HepG2 (cell line): ENCODE data around the gene L3MBTL1. TPM values are rescaled to one million over a fixed set of nuclear protein-coding genes. Genes with fewer than 3 reads are reported as not detected.

ENCODE experiments used
- CREM ChIP-seq, 2 experiments: sonication (generic) in 1 of 2; formaldehyde crosslinking in 1 of 2; IDR thresholded peaks; 2 replicates each; pipeline versions ENCODE4 v1.4.0 to v1.6.1; 2016 to 2020; ENCODE audit warnings: antibody characterized with exemption in 1 of 2, mild to moderate bottlenecking in 1 of 2, missing genetic modification reagents in 1 of 2
- KDM2A ChIP-seq: sonication (generic); formaldehyde crosslinking; IDR thresholded peaks from 2 replicates; pipeline ENCODE4 v1.4.0; 2020; ENCODE audit warnings: low read depth, missing genetic modification reagents, borderline replicate concordance
- KMT2B ChIP-seq: IDR thresholded peaks from 2 replicates; pipeline ENCODE4 v1.6.1; 2016; ENCODE audit warnings: missing genetic modification reagents, missing compliant biosample characterization
- NFKBIZ ChIP-seq: IDR thresholded peaks from 2 replicates; pipeline ENCODE4 v1.6.1; 2018; ENCODE audit warnings: missing genetic modification reagents, missing compliant biosample characterization
- ONECUT2 ChIP-seq: sonication (generic); formaldehyde crosslinking; IDR thresholded peaks from 2 replicates; pipeline ENCODE4 v1.4.0; 2020; ENCODE audit warnings: missing genetic modification reagents
- SMARCE1 ChIP-seq: fragments of 450-650 bp; IDR thresholded peaks from 2 replicates; pipeline ENCODE4 v1.6.1; 2017; ENCODE audit warnings: borderline replicate concordance
- TBP ChIP-seq: sonication (generic); formaldehyde crosslinking; IDR thresholded peaks from 2 replicates; pipeline ENCODE4 v1.5.0; 2020; ENCODE audit warnings: missing genetic modification reagents
- ZBTB1 ChIP-seq: sonication (generic); formaldehyde crosslinking; IDR thresholded peaks from 2 replicates; pipeline ENCODE4 v1.4.0; 2020; ENCODE audit warnings: missing genetic modification reagents, borderline replicate concordance
- ZNF749 ChIP-seq: sonication (generic); formaldehyde crosslinking; IDR thresholded peaks from 2 replicates; pipeline ENCODE4 v1.8.0; 2022; ENCODE audit warnings: mild to moderate bottlenecking, missing genetic modification reagents, moderate library complexity, borderline replicate concordance
- polyA plus RNA-seq, 8 experiments: library from polyadenylated mRNA; depleted of rRNA in 3 of 8; stranded (reverse) in 7 of 8; unstranded in 1 of 8; fragments of >200 nt; fragmentation: Illumina TruSeq in 4 of 8; extraction: Trizol in 4 of 8; gene quantifications; 2 replicates each; pipeline versions ENCODE4 v1.2.1 to v1.2.3, GENCODE V29; 2011 to 2016; ENCODE audit warnings: low read depth in 4 of 8, missing spikeins in 1 of 8, mixed read lengths in 1 of 8; ENCODE audit not compliant: insufficient read depth in 1 of 8
- total RNA-seq, 5 experiments: library from RNA; depleted of rRNA; stranded (reverse); fragments of >200 nt; fragmentation: Illumina TruSeq; extraction: Trizol; gene quantifications; 2 replicates each; pipeline ENCODE4 v1.2.3, GENCODE V29; 2016; ENCODE audit warnings: low read depth in 1 of 5
- TF ChIP-seq, protein P1 (sequence below): sonication (generic); formaldehyde crosslinking; IDR thresholded peaks from 2 replicates; pipeline ENCODE4 v1.8.1; 2023; ENCODE audit warnings: mild to moderate bottlenecking, missing genetic modification reagents
- TF ChIP-seq, protein P2 (sequence below): sonication (generic); formaldehyde crosslinking; IDR thresholded peaks from 2 replicates; pipeline ENCODE4 v1.5.0; 2020; ENCODE audit warnings: missing genetic modification reagents
- TF ChIP-seq, protein P3 (sequence below): sonication (generic); formaldehyde crosslinking; IDR thresholded peaks from 2 replicates; pipeline ENCODE4 v1.4.0; 2020; ENCODE audit warnings: missing genetic modification reagents, borderline replicate concordance
- TF ChIP-seq, protein P4 (sequence below): sonication (generic); formaldehyde crosslinking; IDR thresholded peaks from 2 replicates; pipeline ENCODE4 v1.4.0; 2020; ENCODE audit warnings: missing genetic modification reagents, borderline replicate concordance
- TF ChIP-seq, protein P5 (sequence below): sonication (generic); formaldehyde crosslinking; IDR thresholded peaks from 2 replicates; pipeline ENCODE4 v1.4.0; 2020; ENCODE audit warnings: mild to moderate bottlenecking, missing genetic modification reagents

Gene L3MBTL1
- total and polyA plus RNA-seq, 2 of the 13 experiments (the other 11 are each of a cell fraction or from before 2014, with no cell fraction given): 9.0 to 17.8 TPM

DNA sequence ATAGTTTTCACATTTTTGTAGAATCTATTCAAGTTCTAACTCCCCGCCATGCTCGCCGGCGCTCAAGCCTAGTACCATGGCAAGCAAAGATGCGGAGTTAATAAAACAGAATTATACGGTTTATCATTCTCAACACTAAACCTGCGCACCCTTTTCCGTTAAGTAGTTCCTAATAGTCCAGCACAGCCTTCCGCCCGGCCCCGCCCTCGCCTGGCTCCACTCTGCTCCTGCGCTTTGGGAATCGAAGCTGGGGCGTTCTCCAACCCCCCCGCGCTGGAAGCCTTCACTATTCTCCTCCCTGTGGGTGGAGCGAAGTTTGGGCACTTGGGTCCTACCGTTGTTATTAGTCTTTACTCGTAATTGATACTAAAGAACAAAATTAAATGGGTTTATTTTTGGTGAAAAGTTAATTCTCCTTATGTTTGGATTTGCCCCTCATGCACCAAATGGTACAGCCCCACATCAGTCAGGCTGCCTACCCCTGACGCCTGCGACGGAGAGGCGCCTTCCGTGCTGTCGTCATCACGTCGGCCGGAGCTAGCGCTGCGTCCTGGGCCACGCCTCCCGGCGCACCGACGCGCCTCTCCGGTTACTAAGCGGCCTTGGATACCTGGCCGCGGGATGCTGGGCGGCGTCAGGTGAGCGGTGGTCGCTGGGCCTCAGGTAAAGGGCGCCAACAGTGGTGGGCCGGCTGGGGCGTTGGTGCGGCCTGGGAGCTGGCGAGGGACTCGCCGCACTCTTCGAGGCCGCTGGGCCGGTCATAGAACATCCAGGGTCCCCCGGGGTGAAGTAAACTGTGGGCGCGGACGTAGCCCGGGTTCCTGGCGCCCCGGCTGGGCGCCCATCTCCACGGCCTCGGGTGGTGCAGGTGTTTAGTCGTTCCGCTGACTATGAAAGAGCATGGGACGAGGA is 83.2 kb downstream of the L3MBTL1 start, which contains the start of gene IFT52 (continued):
- TF ChIP-seq, protein P1, sequence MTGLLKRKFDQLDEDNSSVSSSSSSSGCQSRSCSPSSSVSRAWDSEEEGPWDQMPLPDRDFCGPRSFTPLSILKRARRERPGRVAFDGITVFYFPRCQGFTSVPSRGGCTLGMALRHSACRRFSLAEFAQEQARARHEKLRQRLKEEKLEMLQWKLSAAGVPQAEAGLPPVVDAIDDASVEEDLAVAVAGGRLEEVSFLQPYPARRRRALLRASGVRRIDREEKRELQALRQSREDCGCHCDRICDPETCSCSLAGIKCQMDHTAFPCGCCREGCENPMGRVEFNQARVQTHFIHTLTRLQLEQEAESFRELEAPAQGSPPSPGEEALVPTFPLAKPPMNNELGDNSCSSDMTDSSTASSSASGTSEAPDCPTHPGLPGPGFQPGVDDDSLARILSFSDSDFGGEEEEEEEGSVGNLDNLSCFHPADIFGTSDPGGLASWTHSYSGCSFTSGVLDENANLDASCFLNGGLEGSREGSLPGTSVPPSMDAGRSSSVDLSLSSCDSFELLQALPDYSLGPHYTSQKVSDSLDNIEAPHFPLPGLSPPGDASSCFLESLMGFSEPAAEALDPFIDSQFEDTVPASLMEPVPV (CRISPR knock-in tag): peak; percentile 49; the same call in 1 of the 2 replicates
- TF ChIP-seq, protein P2, sequence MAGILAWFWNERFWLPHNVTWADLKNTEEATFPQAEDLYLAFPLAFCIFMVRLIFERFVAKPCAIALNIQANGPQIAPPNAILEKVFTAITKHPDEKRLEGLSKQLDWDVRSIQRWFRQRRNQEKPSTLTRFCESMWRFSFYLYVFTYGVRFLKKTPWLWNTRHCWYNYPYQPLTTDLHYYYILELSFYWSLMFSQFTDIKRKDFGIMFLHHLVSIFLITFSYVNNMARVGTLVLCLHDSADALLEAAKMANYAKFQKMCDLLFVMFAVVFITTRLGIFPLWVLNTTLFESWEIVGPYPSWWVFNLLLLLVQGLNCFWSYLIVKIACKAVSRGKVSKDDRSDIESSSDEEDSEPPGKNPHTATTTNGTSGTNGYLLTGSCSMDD: 0 out of 2 replicates have a peak, but pooled peaks have one; percentile 31
- TF ChIP-seq ZNF749 (CRISPR knock-in tag): no peak
- TF ChIP-seq, protein P3, sequence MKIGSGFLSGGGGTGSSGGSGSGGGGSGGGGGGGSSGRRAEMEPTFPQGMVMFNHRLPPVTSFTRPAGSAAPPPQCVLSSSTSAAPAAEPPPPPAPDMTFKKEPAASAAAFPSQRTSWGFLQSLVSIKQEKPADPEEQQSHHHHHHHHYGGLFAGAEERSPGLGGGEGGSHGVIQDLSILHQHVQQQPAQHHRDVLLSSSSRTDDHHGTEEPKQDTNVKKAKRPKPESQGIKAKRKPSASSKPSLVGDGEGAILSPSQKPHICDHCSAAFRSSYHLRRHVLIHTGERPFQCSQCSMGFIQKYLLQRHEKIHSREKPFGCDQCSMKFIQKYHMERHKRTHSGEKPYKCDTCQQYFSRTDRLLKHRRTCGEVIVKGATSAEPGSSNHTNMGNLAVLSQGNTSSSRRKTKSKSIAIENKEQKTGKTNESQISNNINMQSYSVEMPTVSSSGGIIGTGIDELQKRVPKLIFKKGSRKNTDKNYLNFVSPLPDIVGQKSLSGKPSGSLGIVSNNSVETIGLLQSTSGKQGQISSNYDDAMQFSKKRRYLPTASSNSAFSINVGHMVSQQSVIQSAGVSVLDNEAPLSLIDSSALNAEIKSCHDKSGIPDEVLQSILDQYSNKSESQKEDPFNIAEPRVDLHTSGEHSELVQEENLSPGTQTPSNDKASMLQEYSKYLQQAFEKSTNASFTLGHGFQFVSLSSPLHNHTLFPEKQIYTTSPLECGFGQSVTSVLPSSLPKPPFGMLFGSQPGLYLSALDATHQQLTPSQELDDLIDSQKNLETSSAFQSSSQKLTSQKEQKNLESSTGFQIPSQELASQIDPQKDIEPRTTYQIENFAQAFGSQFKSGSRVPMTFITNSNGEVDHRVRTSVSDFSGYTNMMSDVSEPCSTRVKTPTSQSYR (CRISPR knock-in tag): peak; percentile 21; the same call in 1 of the 2 replicates
- TF ChIP-seq, protein P4, sequence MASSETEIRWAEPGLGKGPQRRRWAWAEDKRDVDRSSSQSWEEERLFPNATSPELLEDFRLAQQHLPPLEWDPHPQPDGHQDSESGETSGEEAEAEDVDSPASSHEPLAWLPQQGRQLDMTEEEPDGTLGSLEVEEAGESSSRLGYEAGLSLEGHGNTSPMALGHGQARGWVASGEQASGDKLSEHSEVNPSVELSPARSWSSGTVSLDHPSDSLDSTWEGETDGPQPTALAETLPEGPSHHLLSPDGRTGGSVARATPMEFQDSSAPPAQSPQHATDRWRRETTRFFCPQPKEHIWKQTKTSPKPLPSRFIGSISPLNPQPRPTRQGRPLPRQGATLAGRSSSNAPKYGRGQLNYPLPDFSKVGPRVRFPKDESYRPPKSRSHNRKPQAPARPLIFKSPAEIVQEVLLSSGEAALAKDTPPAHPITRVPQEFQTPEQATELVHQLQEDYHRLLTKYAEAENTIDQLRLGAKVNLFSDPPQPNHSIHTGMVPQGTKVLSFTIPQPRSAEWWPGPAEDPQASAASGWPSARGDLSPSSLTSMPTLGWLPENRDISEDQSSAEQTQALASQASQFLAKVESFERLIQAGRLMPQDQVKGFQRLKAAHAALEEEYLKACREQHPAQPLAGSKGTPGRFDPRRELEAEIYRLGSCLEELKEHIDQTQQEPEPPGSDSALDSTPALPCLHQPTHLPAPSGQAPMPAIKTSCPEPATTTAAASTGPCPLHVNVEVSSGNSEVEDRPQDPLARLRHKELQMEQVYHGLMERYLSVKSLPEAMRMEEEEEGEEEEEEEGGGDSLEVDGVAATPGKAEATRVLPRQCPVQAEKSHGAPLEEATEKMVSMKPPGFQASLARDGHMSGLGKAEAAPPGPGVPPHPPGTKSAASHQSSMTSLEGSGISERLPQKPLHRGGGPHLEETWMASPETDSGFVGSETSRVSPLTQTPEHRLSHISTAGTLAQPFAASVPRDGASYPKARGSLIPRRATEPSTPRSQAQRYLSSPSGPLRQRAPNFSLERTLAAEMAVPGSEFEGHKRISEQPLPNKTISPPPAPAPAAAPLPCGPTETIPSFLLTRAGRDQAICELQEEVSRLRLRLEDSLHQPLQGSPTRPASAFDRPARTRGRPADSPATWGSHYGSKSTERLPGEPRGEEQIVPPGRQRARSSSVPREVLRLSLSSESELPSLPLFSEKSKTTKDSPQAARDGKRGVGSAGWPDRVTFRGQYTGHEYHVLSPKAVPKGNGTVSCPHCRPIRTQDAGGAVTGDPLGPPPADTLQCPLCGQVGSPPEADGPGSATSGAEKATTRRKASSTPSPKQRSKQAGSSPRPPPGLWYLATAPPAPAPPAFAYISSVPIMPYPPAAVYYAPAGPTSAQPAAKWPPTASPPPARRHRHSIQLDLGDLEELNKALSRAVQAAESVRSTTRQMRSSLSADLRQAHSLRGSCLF (CRISPR knock-in tag): peak; percentile 17; the same call in 1 of the 2 replicates
- no peak for TF ChIP-seq ZBTB1
- TF ChIP-seq ONECUT2 (CRISPR knock-in tag): peak; percentile 58; the same call in 1 of the 2 replicates
- TF ChIP-seq, protein P5, sequence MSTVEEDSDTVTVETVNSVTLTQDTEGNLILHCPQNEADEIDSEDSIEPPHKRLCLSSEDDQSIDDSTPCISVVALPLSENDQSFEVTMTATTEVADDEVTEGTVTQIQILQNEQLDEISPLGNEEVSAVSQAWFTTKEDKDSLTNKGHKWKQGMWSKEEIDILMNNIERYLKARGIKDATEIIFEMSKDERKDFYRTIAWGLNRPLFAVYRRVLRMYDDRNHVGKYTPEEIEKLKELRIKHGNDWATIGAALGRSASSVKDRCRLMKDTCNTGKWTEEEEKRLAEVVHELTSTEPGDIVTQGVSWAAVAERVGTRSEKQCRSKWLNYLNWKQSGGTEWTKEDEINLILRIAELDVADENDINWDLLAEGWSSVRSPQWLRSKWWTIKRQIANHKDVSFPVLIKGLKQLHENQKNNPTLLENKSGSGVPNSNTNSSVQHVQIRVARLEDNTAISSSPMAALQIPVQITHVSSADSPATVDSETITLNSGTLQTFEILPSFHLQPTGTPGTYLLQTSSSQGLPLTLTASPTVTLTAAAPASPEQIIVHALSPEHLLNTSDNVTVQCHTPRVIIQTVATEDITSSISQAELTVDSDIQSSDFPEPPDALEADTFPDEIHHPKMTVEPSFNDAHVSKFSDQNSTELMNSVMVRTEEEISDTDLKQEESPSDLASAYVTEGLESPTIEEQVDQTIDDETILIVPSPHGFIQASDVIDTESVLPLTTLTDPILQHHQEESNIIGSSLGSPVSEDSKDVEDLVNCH (CRISPR knock-in tag): peak; percentile 88; the same call in 1 of the 2 replicates
- no peak for TF ChIP-seq SMARCE1
- peak; percentile 89 for TF ChIP-seq KDM2A (CRISPR knock-in tag)
- TF ChIP-seq NFKBIZ (CRISPR knock-in tag): no peak; the same call in 1 of the 2 replicates
- peak; percentile 95 for TF ChIP-seq KMT2B (CRISPR knock-in tag)
- TF ChIP-seq TBP (CRISPR knock-in tag): peak; percentile 71; the same call in 1 of the 2 replicates
- peak; percentile 93 for TF ChIP-seq CREM (IDR thresholded peaks at IDR 0.05)
- no peak; the same call in 1 of the 2 replicates for TF ChIP-seq CREM (CRISPR knock-in tag; IDR thresholded peaks at IDR 0.05)
